Measurements from ENCODE around the gene RAB1B. TPM values are rescaled to one million over a fixed set of nuclear protein-coding genes. Genes with fewer than 3 reads are reported as not detected.

RAB1B gene
- total RNA-seq, 1 donor from 2014 or later, result 138 TPM

DNA sequence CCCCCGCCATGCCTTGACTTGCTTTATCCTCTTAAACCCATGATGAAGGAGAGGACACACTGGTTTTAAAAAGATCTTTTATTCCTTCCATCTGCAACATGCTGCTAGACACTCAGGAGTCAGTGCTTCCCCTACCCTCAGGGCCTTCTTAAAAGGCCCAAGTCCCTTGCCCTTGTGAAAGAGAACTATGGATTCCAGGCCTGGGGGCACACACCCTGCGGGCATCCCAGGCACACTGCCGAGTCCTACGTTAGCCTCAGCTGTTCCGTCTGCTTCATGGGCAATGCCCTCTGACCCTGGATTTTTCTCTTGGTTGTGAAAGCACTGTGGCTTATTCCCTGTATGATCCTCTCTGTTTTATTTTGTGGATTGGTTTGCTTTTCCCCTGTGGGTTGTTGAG, 35.1 kb upstream of the RAB1B start:
- TF ChIP-seq, protein P1, sequence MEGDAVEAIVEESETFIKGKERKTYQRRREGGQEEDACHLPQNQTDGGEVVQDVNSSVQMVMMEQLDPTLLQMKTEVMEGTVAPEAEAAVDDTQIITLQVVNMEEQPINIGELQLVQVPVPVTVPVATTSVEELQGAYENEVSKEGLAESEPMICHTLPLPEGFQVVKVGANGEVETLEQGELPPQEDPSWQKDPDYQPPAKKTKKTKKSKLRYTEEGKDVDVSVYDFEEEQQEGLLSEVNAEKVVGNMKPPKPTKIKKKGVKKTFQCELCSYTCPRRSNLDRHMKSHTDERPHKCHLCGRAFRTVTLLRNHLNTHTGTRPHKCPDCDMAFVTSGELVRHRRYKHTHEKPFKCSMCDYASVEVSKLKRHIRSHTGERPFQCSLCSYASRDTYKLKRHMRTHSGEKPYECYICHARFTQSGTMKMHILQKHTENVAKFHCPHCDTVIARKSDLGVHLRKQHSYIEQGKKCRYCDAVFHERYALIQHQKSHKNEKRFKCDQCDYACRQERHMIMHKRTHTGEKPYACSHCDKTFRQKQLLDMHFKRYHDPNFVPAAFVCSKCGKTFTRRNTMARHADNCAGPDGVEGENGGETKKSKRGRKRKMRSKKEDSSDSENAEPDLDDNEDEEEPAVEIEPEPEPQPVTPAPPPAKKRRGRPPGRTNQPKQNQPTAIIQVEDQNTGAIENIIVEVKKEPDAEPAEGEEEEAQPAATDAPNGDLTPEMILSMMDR (IDR thresholded peaks at IDR 0.05), result no peak
- H3K36me3 ChIP-seq, result peaks cover 75% of the 10 kb centered on the region
- intact Hi-C loops (cut with DNase I), result no loop called here
- DNase-seq (no peak), ATAC-seq (no peak)
- H3K4me1 ChIP-seq, result no peaks in the 10 kb centered on the region
- H3K9me3 ChIP-seq, result no peaks in the 10 kb centered on the region
- no peak overlapping the region for H3K4me3 ChIP-seq
- no peaks in the 10 kb centered on the region for H3K27me3 ChIP-seq
- H3K27ac ChIP-seq, result no peak overlapping the region

DNA sequence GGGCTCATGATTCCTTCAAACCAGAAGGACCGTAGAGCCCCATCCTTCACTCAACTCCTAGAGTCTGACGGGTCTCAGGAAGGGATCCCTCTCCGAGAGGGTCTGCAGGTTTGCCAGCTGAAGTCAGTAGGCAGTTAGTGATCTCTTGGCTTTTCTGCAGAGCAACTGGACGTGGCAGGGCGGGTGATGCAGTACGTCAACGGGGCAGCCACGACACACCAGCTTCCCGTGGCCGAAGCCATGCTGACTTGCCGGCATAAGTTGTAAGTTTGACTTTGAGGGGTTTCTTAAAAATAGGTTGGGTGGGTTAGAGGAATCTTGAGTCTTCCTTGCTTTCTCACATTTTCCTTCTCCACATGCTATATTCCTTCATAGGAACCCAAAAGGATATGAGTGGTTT, 33.3 kb upstream of the RAB1B start:
- no peak for ATAC-seq
- TF ChIP-seq, protein P1 (IDR thresholded peaks at IDR 0.05), result no peak
- Histone ChIP-seq H3K9me3 (no peaks in the 10 kb centered on the region), H3K36me3 (peaks cover 89% of the 10 kb centered on the region), H3K4me1 (no peaks in the 10 kb centered on the region), H3K27me3 (no peaks in the 10 kb centered on the region), H3K4me3 (no peak overlapping the region), H3K27ac (no peak overlapping the region)
- no peak for DNase-seq
- intact Hi-C loops (cut with DNase I), result no loop called here

DNA sequence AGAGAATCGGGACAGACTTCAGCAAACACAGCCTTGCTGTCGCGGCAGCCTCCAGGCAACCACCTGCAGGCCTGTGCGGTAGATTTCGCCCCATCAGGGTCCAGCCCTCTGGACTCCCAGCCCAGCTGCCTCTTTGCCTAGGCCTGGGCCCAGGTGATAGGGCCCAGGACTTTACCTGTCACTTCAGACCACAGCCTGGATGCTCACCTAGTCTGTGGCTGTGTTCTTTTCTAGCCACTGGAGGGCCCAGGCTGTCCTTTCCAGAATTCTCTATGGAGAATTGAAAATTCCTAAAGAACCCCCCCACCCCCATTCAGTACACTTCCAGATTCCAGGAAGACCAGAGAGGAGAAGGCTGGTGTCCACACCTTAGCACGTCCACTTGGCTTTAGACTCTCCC, 30.6 kb upstream of the RAB1B start:
- Histone ChIP-seq H3K27ac (no peak overlapping the region), H3K36me3 (peaks cover 83% of the 10 kb centered on the region), H3K4me3 (no peak overlapping the region), H3K4me1 (no peaks in the 10 kb centered on the region), H3K27me3 (no peaks in the 10 kb centered on the region), H3K9me3 (no peaks in the 10 kb centered on the region)
- no peak for ATAC-seq
- intact Hi-C loops (cut with DNase I), result no loop called here
- no peak for DNase-seq
- TF ChIP-seq, protein P1 (IDR thresholded peaks at IDR 0.05), result no peak

DNA sequence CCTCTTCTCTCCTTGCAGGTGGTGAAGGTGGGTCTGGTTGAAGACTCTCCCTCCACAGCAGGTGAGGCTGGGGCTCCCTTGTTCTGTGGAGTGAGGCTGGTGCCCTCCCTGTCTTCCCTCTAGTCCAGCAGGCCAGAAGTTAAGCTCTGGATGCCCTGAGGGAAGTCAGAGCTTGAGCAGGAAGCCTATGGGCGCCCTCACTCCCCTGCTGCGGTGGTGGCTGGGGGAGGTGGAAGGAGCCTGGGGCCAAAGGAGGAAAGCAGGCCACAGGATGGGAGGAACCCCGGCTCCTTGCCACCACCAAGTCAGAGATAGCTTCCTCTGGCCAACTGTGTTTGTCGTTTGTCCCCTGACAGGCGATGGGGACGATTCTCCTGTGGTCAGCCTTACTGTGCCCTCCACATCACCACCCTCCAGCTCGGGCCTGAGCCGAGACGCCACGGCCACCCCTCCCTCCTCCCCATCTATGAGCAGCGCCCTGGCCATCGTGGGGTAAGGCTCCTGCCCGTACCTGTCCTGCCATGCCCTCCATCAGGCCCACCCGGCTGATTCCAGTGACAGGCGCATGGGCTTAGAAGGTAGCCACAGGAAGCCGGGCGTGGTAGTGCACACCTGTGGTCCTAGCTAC, 29.5 kb upstream of the RAB1B start:
- DNase-seq (no peak), ATAC-seq (no peak)
- H3K4me3 ChIP-seq, result no peak overlapping the region
- H3K36me3 ChIP-seq, result peaks cover 73% of the 10 kb centered on the region
- H3K27ac ChIP-seq, result no peak overlapping the region
- intact Hi-C loops (cut with DNase I), result no loop called here
- no peaks in the 10 kb centered on the region for H3K4me1 ChIP-seq
- H3K27me3 ChIP-seq, result no peaks in the 10 kb centered on the region
- TF ChIP-seq, protein P1 (IDR thresholded peaks at IDR 0.05), result no peak
- H3K9me3 ChIP-seq, result no peaks in the 10 kb centered on the region

DNA sequence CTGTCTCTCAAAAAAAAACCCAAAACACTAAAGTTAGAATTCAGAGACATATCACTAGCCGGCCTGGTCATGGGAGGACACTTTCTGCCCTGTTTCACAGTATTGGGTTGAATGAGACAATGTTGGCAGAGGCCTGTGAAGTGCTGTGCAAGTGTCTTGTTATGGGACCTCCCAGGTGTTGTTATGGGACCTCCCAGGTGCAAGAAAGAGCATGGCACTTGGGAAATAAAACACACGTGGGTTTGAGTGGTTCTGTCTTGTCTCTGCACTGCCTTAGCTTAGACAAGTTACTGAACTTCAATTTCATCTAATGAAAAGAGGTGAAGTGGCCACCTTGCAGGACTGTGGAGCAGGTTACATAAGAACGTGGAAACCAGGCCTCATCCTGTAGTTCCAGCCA, 28.9 kb upstream of the RAB1B start:
- TF ChIP-seq, protein P1 (IDR thresholded peaks at IDR 0.05), result no peak
- no peaks in the 10 kb centered on the region for H3K4me1 ChIP-seq
- no peak overlapping the region for H3K4me3 ChIP-seq
- no peaks in the 10 kb centered on the region for H3K27me3 ChIP-seq
- H3K27ac ChIP-seq, result no peak overlapping the region
- H3K9me3 ChIP-seq, result no peaks in the 10 kb centered on the region
- H3K36me3 ChIP-seq, result peaks cover 67% of the 10 kb centered on the region
- DNase-seq (no peak), ATAC-seq (no peak)
- intact Hi-C loops (cut with DNase I), result no loop called here

Measured in upper lobe of right lung (tissue), 1 donor.